Smooth muscle cell (in vitro differentiated cells): ENCODE data around the gene PLK2. TPM values are rescaled to one million over a fixed set of nuclear protein-coding genes. Genes with fewer than 3 reads are reported as not detected.
A peak's percentile ranks its signal among the peaks of the same experiment; 100 is the strongest.

Source experiments
- DNase-seq: peaks from one replicate; lab custom pipeline; 2025; ENCODE audit not compliant: unreplicated experiment; lab: John Stamatoyannopoulos, UW
- H2AFZ ChIP-seq: fragments of 200-600 bp; sonication (generic); 2 replicates; pipeline ENCODE4 v1.6.0; 2016; ENCODE audit warnings: antibody characterized with exemption, low read depth, mild to moderate bottlenecking
- H3F3A ChIP-seq: fragments of 200-600 bp; sonication (generic); 2 replicates; pipeline ENCODE4 v1.6.0; 2017; ENCODE audit warnings: antibody characterized with exemption, low read depth
- H3K27ac ChIP-seq: fragments of 200-600 bp; sonication (generic); 2 replicates; pipeline ENCODE4 v1.5.1; 2016; ENCODE audit warnings: low read depth, mild to moderate bottlenecking
- H3K27me3 ChIP-seq: fragments of 200-600 bp; sonication (generic); 2 replicates; pipeline ENCODE4 v1.6.1; 2016; ENCODE audit warnings: low read depth, mild to moderate bottlenecking
- H3K36me3 ChIP-seq: fragments of 200-600 bp; sonication (generic); 2 replicates; pipeline ENCODE4 v1.5.1; 2016; ENCODE audit warnings: low read depth
- H3K4me1 ChIP-seq: fragments of 200-600 bp; sonication (generic); 2 replicates; pipeline ENCODE4 v1.5.1; 2016; ENCODE audit warnings: low read depth
- H3K4me2 ChIP-seq: fragments of 200-600 bp; sonication (generic); 2 replicates; pipeline ENCODE4 v1.6.0; 2016; ENCODE audit warnings: mild to moderate bottlenecking
- H3K4me3 ChIP-seq: fragments of 200-600 bp; sonication (generic); 2 replicates; pipeline ENCODE4 v1.5.1; 2016; ENCODE audit warnings: mild to moderate bottlenecking
- H3K79me2 ChIP-seq: fragments of 200-600 bp; sonication (generic); 2 replicates; pipeline ENCODE4 v1.6.0; 2016; ENCODE audit warnings: low read depth, mild to moderate bottlenecking
- H3K9ac ChIP-seq: fragments of 200-600 bp; sonication (generic); 2 replicates; pipeline ENCODE4 v1.6.0; 2016; ENCODE audit warnings: low read depth
- H3K9me3 ChIP-seq: fragments of 200-600 bp; sonication (generic); replicated peaks from 2 replicates; pipeline ENCODE4 v1.5.1; 2016; ENCODE audit warnings: low read depth
- H4K20me1 ChIP-seq: fragments of 200-600 bp; sonication (generic); 2 replicates; pipeline ENCODE4 v1.6.0; 2016; ENCODE audit warnings: low read depth
- CTCF ChIP-seq: fragments of 200-600 bp; sonication (generic); IDR thresholded peaks from 2 replicates; pipeline ENCODE4 v1.5.1; 2017; ENCODE audit warnings: borderline replicate concordance, mild to moderate bottlenecking, antibody characterized with exemption; ENCODE audit not compliant: insufficient read depth, poor library complexity, severe bottlenecking
- WGBS: methylation state at CpG from one replicate; pipeline ENCODE4 v1.1.7; 2016; ENCODE audit warnings: low lambda C conversion rate; 5-methylcytosine and 5-hydroxymethylcytosine counted together
- polyA plus RNA-seq: library from polyadenylated mRNA; unstranded; fragments of >200 nt; fragmentation: Nextera tagmentation; extraction: Ambion mirVana; gene quantifications from 2 replicates; pipeline ENCODE4 v1.2.1, GENCODE V29; 2016
- total RNA-seq: library from RNA; depleted of rRNA; stranded (reverse); fragments of >200 nt; gene quantifications from 2 replicates; pipeline ENCODE4 v1.2.3, GENCODE V29; 2014

PLK2 gene
- total and polyA plus RNA-seq, 2 experiments from 2014 or later = 175 to 425 TPM

DNA sequence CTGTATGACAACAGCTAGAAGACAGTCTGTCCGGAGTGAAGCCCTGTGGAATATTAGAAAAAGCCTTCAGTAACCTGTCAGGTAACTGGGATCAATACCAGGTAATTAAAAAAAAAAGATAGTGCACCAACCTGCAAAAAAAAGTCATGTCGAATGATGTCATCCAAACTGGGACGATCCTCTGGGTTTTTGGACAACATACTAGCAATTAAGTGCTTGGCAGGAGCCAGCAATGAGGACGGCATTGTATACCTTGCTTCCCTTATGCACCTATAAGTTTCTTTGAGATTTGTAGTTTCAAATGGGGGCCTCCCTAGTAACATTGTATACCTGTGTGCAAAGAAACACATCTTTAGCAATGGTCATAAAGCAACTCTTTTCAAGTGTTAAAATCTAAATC is 2.8 kb downstream of the PLK2 start:
- peak overlapping the region; percentile 90 for H3K4me3 ChIP-seq
- no peak for DNase-seq
- no peaks in the 10 kb centered on the region for H3K9me3 ChIP-seq
- H2AFZ ChIP-seq = no peak overlapping the region
- 50% methylated on average over 4 of the region's 4 CpGs for WGBS
- peaks cover 8% of the 10 kb centered on the region for H3K4me1 ChIP-seq
- peaks cover 73% of the 10 kb centered on the region for H4K20me1 ChIP-seq
- no peak for TF ChIP-seq CTCF
- H3K27me3 ChIP-seq = no peaks in the 10 kb centered on the region
- H3K79me2 ChIP-seq = peaks cover 48% of the 10 kb centered on the region
- peak overlapping the region; percentile 86 for H3K4me2 ChIP-seq
- H3F3A ChIP-seq = peaks cover 51% of the 10 kb centered on the region
- H3K9ac ChIP-seq = peak overlapping the region; percentile 96
- peak overlapping the region; percentile 97 for H3K27ac ChIP-seq
- H3K36me3 ChIP-seq = peaks cover 28% of the 10 kb centered on the region

DNA sequence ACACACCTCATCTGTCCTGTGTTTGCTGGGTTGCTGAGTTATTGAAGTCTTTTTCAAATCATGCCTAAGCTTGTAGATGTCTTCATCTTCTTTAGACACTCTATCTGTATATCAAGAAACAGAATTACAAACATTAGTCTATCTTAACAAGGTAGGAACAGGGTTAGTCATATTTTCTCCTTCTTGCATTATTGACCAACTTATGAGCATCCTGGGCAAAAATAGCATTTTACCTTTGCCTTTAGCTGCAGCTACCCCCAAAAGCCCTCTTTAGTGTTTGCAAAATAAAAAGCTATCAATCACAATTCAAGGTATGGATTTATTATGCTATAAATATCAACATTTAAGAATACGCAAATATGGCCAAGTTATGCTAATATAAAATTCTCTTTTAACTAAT is 3.4 kb downstream of the PLK2 start:
- Histone ChIP-seq H2AFZ (no peak overlapping the region), H3K9me3 (no peaks in the 10 kb centered on the region), H3K9ac (peak overlapping the region; percentile 96), H4K20me1 (peaks cover 73% of the 10 kb centered on the region), H3K79me2 (peaks cover 48% of the 10 kb centered on the region), H3K27ac (peak overlapping the region; percentile 97), H3K4me3 (peak overlapping the region; percentile 90), H3K4me1 (peaks cover 7% of the 10 kb centered on the region), H3K36me3 (peaks cover 28% of the 10 kb centered on the region), H3F3A (peaks cover 51% of the 10 kb centered on the region), H3K4me2 (peak overlapping the region; percentile 86), H3K27me3 (no peaks in the 10 kb centered on the region)
- no peak for DNase-seq
- WGBS = 98% methylated on average over 1 of the region's 1 CpG
- no peak for TF ChIP-seq CTCF

- TF ChIP-seq CTCF = no peak
- Histone ChIP-seq H3K4me1 (peaks cover 7% of the 10 kb centered on the region), H3K4me3 (peak overlapping the region; percentile 90), H4K20me1 (peaks cover 73% of the 10 kb centered on the region), H3F3A (peaks cover 51% of the 10 kb centered on the region), H3K27ac (peak overlapping the region; percentile 97), H3K79me2 (peaks cover 48% of the 10 kb centered on the region), H3K27me3 (no peaks in the 10 kb centered on the region), H3K9ac (peak overlapping the region; percentile 96), H3K36me3 (peaks cover 28% of the 10 kb centered on the region), H3K9me3 (no peaks in the 10 kb centered on the region), H3K4me2 (peak overlapping the region; percentile 86), H2AFZ (no peak overlapping the region)
- no peak for DNase-seq
- WGBS = 53% methylated on average over 3 of the region's 3 CpGs
Observed at GRCh38 chr5:58456026-58456425, 3.9 kb downstream of the PLK2 start.

DNA sequence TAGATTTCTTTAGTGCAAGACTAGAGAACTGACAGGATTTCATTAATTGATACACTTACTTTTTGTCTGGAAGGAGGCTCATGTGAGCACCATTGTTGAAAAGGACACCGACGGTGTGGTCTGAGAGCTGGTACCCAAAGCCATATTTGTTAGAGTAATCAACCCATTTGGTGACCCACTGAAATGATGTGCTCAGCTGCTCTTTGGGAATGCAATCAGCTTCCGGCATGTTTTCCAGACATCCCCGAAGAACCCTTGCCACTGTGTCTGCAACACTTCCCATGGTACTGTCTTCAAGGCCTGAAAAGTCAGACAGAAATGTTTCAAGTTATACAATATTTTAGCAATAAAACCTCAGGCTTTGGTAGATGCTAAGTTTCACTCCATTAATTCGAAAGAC is 4.4 kb downstream of the PLK2 start:
- 90% methylated on average over 5 of the region's 5 CpGs for WGBS
- H3K36me3 ChIP-seq = peaks cover 28% of the 10 kb centered on the region
- no peaks in the 10 kb centered on the region for H3K27me3 ChIP-seq
- no peak overlapping the region for H2AFZ ChIP-seq
- H3K9me3 ChIP-seq = no peaks in the 10 kb centered on the region
- peaks cover 7% of the 10 kb centered on the region for H3K4me1 ChIP-seq
- no peak overlapping the region for H3K9ac ChIP-seq
- peak overlapping the region; percentile 86 for H3K4me2 ChIP-seq
- H4K20me1 ChIP-seq = peaks cover 73% of the 10 kb centered on the region
- H3F3A ChIP-seq = peaks cover 51% of the 10 kb centered on the region
- no peak for TF ChIP-seq CTCF
- no peak for DNase-seq
- H3K27ac ChIP-seq = peak overlapping the region; percentile 97
- H3K79me2 ChIP-seq = peaks cover 48% of the 10 kb centered on the region
- H3K4me3 ChIP-seq = peak overlapping the region; percentile 90
